SJCRH30 (cell line): Measurements from ENCODE around the gene ZDHHC17. TPM values are rescaled to one million over a fixed set of nuclear protein-coding genes. Genes with fewer than 3 reads are reported as not detected.
"Not testable (repeated sequence)": the region's sequence is repeated elsewhere in the genome, so short reads cannot be mapped to it uniquely, and the experiment has no call there.

Source experiments
- DNase-seq, 2 experiments: peaks; one replicate each; pipeline ENCODE4 v3.0.0-alpha.2; 2015 to 2020
- H3K27ac ChIP-seq: fragments of 250-450 bp; sonication (Bioruptor Pico); 2 replicates; pipeline ENCODE4 v1.5.1; 2020; ENCODE audit warnings: mild to moderate bottlenecking, moderate library complexity
- H3K27me3 ChIP-seq: fragments of 250-450 bp; sonication (Bioruptor Pico); 2 replicates; pipeline ENCODE4 v1.5.1; 2020; ENCODE audit warnings: mild to moderate bottlenecking, moderate library complexity
- H3K36me3 ChIP-seq: fragments of 250-450 bp; sonication (Bioruptor Pico); 2 replicates; pipeline ENCODE4 v1.5.1; 2020; ENCODE audit warnings: mild to moderate bottlenecking, moderate library complexity
- H3K4me1 ChIP-seq: fragments of 250-450 bp; sonication (Bioruptor Pico); 2 replicates; pipeline ENCODE4 v1.5.1; 2020; ENCODE audit warnings: mild to moderate bottlenecking, moderate library complexity
- H3K4me3 ChIP-seq: fragments of 250-450 bp; sonication (Bioruptor Pico); 2 replicates; pipeline ENCODE4 v1.5.1; 2020; ENCODE audit warnings: mild to moderate bottlenecking, moderate library complexity
- H3K9me3 ChIP-seq: fragments of 250-450 bp; sonication (Bioruptor Pico); replicated peaks from 2 replicates; pipeline ENCODE4 v1.5.1; 2020; ENCODE audit warnings: mild to moderate bottlenecking, moderate library complexity
- total RNA-seq: library from RNA; depleted of rRNA; stranded (reverse); fragments of >200 nt; shearing (Covaris generic); gene quantifications from 2 replicates; pipeline ENCODE4 v1.2.3, GENCODE V29; 2014

The ZDHHC17 gene
- total RNA-seq, 1 experiment from 2014 or later, result 41.3 TPM

GRCh38 chr12:76745343-76745742 lies 18.6 kb upstream of the ZDHHC17 start:
- Histone ChIP-seq H3K4me1 (no peaks in the 10 kb centered on the region), H3K27me3 (no peaks in the 10 kb centered on the region), H3K27ac (no peak overlapping the region), H3K36me3 (no peaks in the 10 kb centered on the region), H3K4me3 (no peak overlapping the region), H3K9me3 (no peaks in the 10 kb centered on the region)
- DNase-seq, result no peak

GRCh38 chr12:76746516-76746915 lies 17.4 kb upstream of the ZDHHC17 start:
- no peak overlapping the region for H3K27ac ChIP-seq
- H3K9me3 ChIP-seq, result no peaks in the 10 kb centered on the region
- H3K27me3 ChIP-seq, result no peaks in the 10 kb centered on the region
- DNase-seq, result no peak
- no peak overlapping the region for H3K4me3 ChIP-seq
- no peaks in the 10 kb centered on the region for H3K4me1 ChIP-seq
- H3K36me3 ChIP-seq, result no peaks in the 10 kb centered on the region

GRCh38 chr12:76747245-76747644 lies 16.7 kb upstream of the ZDHHC17 start:
- Histone ChIP-seq H3K9me3 (no peaks in the 10 kb centered on the region), H3K4me1 (no peaks in the 10 kb centered on the region), H3K27ac (no peak overlapping the region), H3K36me3 (no peaks in the 10 kb centered on the region), H3K4me3 (no peak overlapping the region), H3K27me3 (no peaks in the 10 kb centered on the region)
- no peak for DNase-seq

GRCh38 chr12:76755829-76756379 lies 8.0 kb upstream of the ZDHHC17 start:
- Histone ChIP-seq H3K27me3 (no peaks in the 10 kb centered on the region), H3K36me3 (no peaks in the 10 kb centered on the region), H3K27ac (no peak overlapping the region), H3K4me1 (no peaks in the 10 kb centered on the region), H3K4me3 (no peak overlapping the region), H3K9me3 (0 out of 2 replicates have a peak, but pooled peaks cover 2% of the 10 kb centered on the region)
- DNase-seq, result no peak

- no peak overlapping the region for H3K4me3 ChIP-seq
- H3K4me1 ChIP-seq, result no peaks in the 10 kb centered on the region
- no peak for DNase-seq
- H3K27ac ChIP-seq, result no peak overlapping the region
- H3K9me3 ChIP-seq, result 0 out of 2 replicates have a peak, but pooled peaks cover 2% of the 10 kb centered on the region
- H3K36me3 ChIP-seq, result no peaks in the 10 kb centered on the region
- no peaks in the 10 kb centered on the region for H3K27me3 ChIP-seq
Observed at GRCh38 chr12:76757694-76758093, 6.2 kb upstream of the ZDHHC17 start.

GRCh38 chr12:76762601-76762980 lies 1.3 kb upstream of the ZDHHC17 start:
- no peaks in the 10 kb centered on the region for H3K4me1 ChIP-seq
- H3K27me3 ChIP-seq, result no peaks in the 10 kb centered on the region
- peak overlapping the region; percentile 94 for H3K27ac ChIP-seq
- DNase-seq, result peak; percentile 18 to 52
- no peaks in the 10 kb centered on the region for H3K36me3 ChIP-seq
- H3K4me3 ChIP-seq, result peak overlapping the region; percentile 98
- H3K9me3 ChIP-seq, result 0 out of 2 replicates have a peak, but pooled peaks cover 2% of the 10 kb centered on the region

GRCh38 chr12:76764856-76765255 lies 941 bp downstream of the ZDHHC17 start:
- Histone ChIP-seq H3K36me3 (0 out of 2 replicates have a peak, but pooled peaks cover 4% of the 10 kb centered on the region), H3K27ac (peak overlapping the region; percentile 94; the same call in 1 of the 2 replicates), H3K9me3 (0 out of 2 replicates have a peak, but pooled peaks cover 2% of the 10 kb centered on the region), H3K4me3 (peak overlapping the region; percentile 98), H3K4me1 (no peaks in the 10 kb centered on the region), H3K27me3 (no peaks in the 10 kb centered on the region)
- peak in 1 of 2 experiments; percentile 33 for DNase-seq

- no peaks in the 10 kb centered on the region for H3K27me3 ChIP-seq
- H3K36me3 ChIP-seq, result 0 out of 2 replicates have a peak, but pooled peaks cover 4% of the 10 kb centered on the region
- H3K9me3 ChIP-seq, result 0 out of 2 replicates have a peak, but pooled peaks cover 2% of the 10 kb centered on the region
- H3K4me3 ChIP-seq, result peak overlapping the region; percentile 98; the same call in 1 of the 2 replicates
- no peak for DNase-seq
- no peak overlapping the region for H3K27ac ChIP-seq
- H3K4me1 ChIP-seq, result no peaks in the 10 kb centered on the region
Observed at GRCh38 chr12:76765598-76765997, 1.7 kb downstream of the ZDHHC17 start.

- no peak overlapping the region for H3K4me3 ChIP-seq
- no peaks in the 10 kb centered on the region for H3K9me3 ChIP-seq
- H3K27me3 ChIP-seq, result no peaks in the 10 kb centered on the region
- H3K4me1 ChIP-seq, result no peaks in the 10 kb centered on the region
- 0 out of 2 replicates have a peak, but pooled peaks cover 4% of the 10 kb centered on the region for H3K36me3 ChIP-seq
- no peak for DNase-seq
- H3K27ac ChIP-seq, result no peak overlapping the region
Observed at GRCh38 chr12:76766161-76766560, 2.2 kb downstream of the ZDHHC17 start.

- 0 out of 2 replicates have a peak, but pooled peaks cover 4% of the 10 kb centered on the region for H3K36me3 ChIP-seq
- no peaks in the 10 kb centered on the region for H3K9me3 ChIP-seq
- H3K4me3 ChIP-seq, result no peak overlapping the region
- no peak overlapping the region for H3K27ac ChIP-seq
- no peaks in the 10 kb centered on the region for H3K27me3 ChIP-seq
- no peaks in the 10 kb centered on the region for H3K4me1 ChIP-seq
- DNase-seq, result no peak
Observed at GRCh38 chr12:76768576-76768975, 4.7 kb downstream of the ZDHHC17 start.

- Histone ChIP-seq H3K4me3 (no peak overlapping the region), H3K9me3 (no peaks in the 10 kb centered on the region), H3K27me3 (no peaks in the 10 kb centered on the region), H3K4me1 (peaks cover 11% of the 10 kb centered on the region), H3K36me3 (peaks cover 5% of the 10 kb centered on the region), H3K27ac (no peak overlapping the region)
- DNase-seq, result no peak
Observed at GRCh38 chr12:76777765-76778216, 13.9 kb downstream of the ZDHHC17 start.

- Histone ChIP-seq H3K9me3 (no peaks in the 10 kb centered on the region), H3K36me3 (peaks cover 5% of the 10 kb centered on the region), H3K27ac (no peak overlapping the region), H3K4me1 (peaks cover 11% of the 10 kb centered on the region), H3K4me3 (no peak overlapping the region), H3K27me3 (no peaks in the 10 kb centered on the region)
- no peak for DNase-seq
Observed at GRCh38 chr12:76778364-76778763, 14.4 kb downstream of the ZDHHC17 start.

GRCh38 chr12:76779310-76779709 lies 15.4 kb downstream of the ZDHHC17 start:
- not testable (repeated sequence) for H3K9me3 ChIP-seq, DNase-seq, H3K27me3 ChIP-seq, H3K27ac ChIP-seq, H3K4me3 ChIP-seq, H3K36me3 ChIP-seq
- H3K4me1 ChIP-seq, result peaks cover 11% of the 10 kb centered on the region

GRCh38 chr12:76781321-76781720 lies 17.4 kb downstream of the ZDHHC17 start:
- Histone ChIP-seq H3K4me1 (peaks cover 11% of the 10 kb centered on the region), H3K27me3 (no peaks in the 10 kb centered on the region), H3K27ac (no peak overlapping the region), H3K36me3 (peaks cover 5% of the 10 kb centered on the region), H3K9me3 (no peaks in the 10 kb centered on the region), H3K4me3 (no peak overlapping the region)
- no peak for DNase-seq

GRCh38 chr12:76782526-76782925 lies 18.6 kb downstream of the ZDHHC17 start:
- H3K4me1 ChIP-seq, result peaks cover 11% of the 10 kb centered on the region
- H3K36me3 ChIP-seq, result peaks cover 5% of the 10 kb centered on the region
- peak in 1 of 2 experiments; percentile 18 for DNase-seq
- H3K9me3 ChIP-seq, result no peaks in the 10 kb centered on the region
- no peaks in the 10 kb centered on the region for H3K27me3 ChIP-seq
- H3K4me3 ChIP-seq, result no peak overlapping the region
- H3K27ac ChIP-seq, result no peak overlapping the region

GRCh38 chr12:76784600-76785051 lies 20.7 kb downstream of the ZDHHC17 start:
- Histone ChIP-seq H3K36me3 (peaks cover 5% of the 10 kb centered on the region), H3K4me3 (no peak overlapping the region), H3K9me3 (no peaks in the 10 kb centered on the region), H3K27me3 (no peaks in the 10 kb centered on the region), H3K27ac (no peak overlapping the region), H3K4me1 (peaks cover 11% of the 10 kb centered on the region)
- DNase-seq, result no peak
